Transverse colon (tissue), 4 donors: Measurements from ENCODE around the gene POLR1G.

ENCODE experiments used
- CTCF ChIP-seq, 5 experiments: fragments of 200-600 bp in 3 of 5; fragments of 450-650 bp in 2 of 5; sonication (generic) in 3 of 5; IDR thresholded peaks; 1 replicate in 2 of 5; 2 replicates in 3 of 5; pipeline ENCODE4 v1.5.1; 2016 to 2017; ENCODE audit warnings: antibody characterized with exemption in 5 of 5, inconsistent platforms in 3 of 5, mild to moderate bottlenecking in 2 of 5, moderate library complexity in 1 of 5
- EP300 ChIP-seq: sonication (generic); formaldehyde crosslinking; IDR thresholded peaks from one replicate; pipeline ENCODE4 v1.6.1; 2017; ENCODE audit warnings: antibody characterized with exemption, low read depth
- POLR2A ChIP-seq: fragments of 450-650 bp; IDR thresholded peaks from one replicate; pipeline ENCODE4 v1.6.1; 2016; ENCODE audit warnings: antibody characterized with exemption, mild to moderate bottlenecking, moderate library complexity
- POLR2AphosphoS5 ChIP-seq, 3 donors: sonication (generic); formaldehyde crosslinking; IDR thresholded peaks; one replicate each; pipeline ENCODE4 v1.6.1; 2016; ENCODE audit warnings: antibody characterized with exemption in 3 of 3

- TF ChIP-seq CTCF (IDR thresholded peaks at IDR 0.05) (no peak), POLR2A (no peak), POLR2AphosphoS5 (IDR thresholded peaks at IDR 0.05) (no peak), EP300 (no peak)
These were observed 35.9 kb downstream of the POLR1G start for GRCh38 chr19:45442408-45442777.
